ENCODE measurements around the gene RXRA.
A peak's percentile ranks its signal among the peaks of the same experiment; 100 is the strongest.

Gene RXRA

GRCh38 chr9:134427153-134427782 lies 101.0 kb downstream of the RXRA start:
- no peak for DNase-seq

- DNase-seq = no peak
Observed at GRCh38 chr9:134428559-134428958, 102.3 kb downstream of the RXRA start.

- no peak for DNase-seq
Observed at GRCh38 chr9:134429007-134429406, 102.8 kb downstream of the RXRA start.

- no peak for DNase-seq
Observed at GRCh38 chr9:134429481-134429880, 103.2 kb downstream of the RXRA start.

- peak in 1 of 51 donors; percentile 30 for DNase-seq
Observed at GRCh38 chr9:134431095-134431494, 104.8 kb downstream of the RXRA start.

- no peak for DNase-seq
Observed at GRCh38 chr9:134431626-134432025, 105.4 kb downstream of the RXRA start.

GRCh38 chr9:134432471-134432870 lies 106.2 kb downstream of the RXRA start:
- no peak for DNase-seq

GRCh38 chr9:134433101-134433500 lies 106.8 kb downstream of the RXRA start:
- peak in 21 of 51 donors; percentile 21 to 77 (median 50) for DNase-seq

GRCh38 chr9:134433909-134434882 lies 107.9 kb downstream of the RXRA start:
- no peak for DNase-seq

GRCh38 chr9:134434894-134435506 lies 108.7 kb downstream of the RXRA start:
- peak; percentile 39 to 97 (median 89) for DNase-seq

- DNase-seq = peak in 22 of 51 donors; percentile 26 to 73 (median 53)
Observed at GRCh38 chr9:134435550-134436378, 109.5 kb downstream of the RXRA start.

GRCh38 chr9:134436379-134436762 lies 110.1 kb downstream of the RXRA start:
- DNase-seq = peak in 4 of 51 donors; percentile 50 to 70 (median 56)

GRCh38 chr9:134436911-134437310 lies 110.7 kb downstream of the RXRA start:
- DNase-seq = no peak

GRCh38 chr9:134437403-134438194 lies 111.3 kb downstream of the RXRA start:
- peak in 2 of 51 donors; percentile 25 to 26 for DNase-seq

- peak in 9 of 51 donors; percentile 14 to 44 (median 24) for DNase-seq
Observed at GRCh38 chr9:134438195-134438788, 112.0 kb downstream of the RXRA start.

GRCh38 chr9:134439368-134439784 lies 113.1 kb downstream of the RXRA start:
- no peak for DNase-seq

GRCh38 chr9:134440636-134441226 lies 114.5 kb downstream of the RXRA start:
- DNase-seq = no peak

GRCh38 chr9:134441227-134442084 lies 115.2 kb downstream of the RXRA start:
- DNase-seq = no peak

Measured in hypothalamus (tissue), 51 donors.